ENCODE results near the gene ZNF777.

ZNF777 gene

GRCh38 chr7:149500910-149501309 is 40.0 kb upstream of the ZNF777 start:
- in situ Hi-C loops (cut with HindIII; ENCODE audit: low pct_ligation_motif_present, low sequenced_read_pairs), result no loop called here
- no peak for DNase-seq
- peaks cover 3% of the 10 kb centered on the region for H3K36me3 ChIP-seq (replicated peaks)
- no peak for TF ChIP-seq CTCF (IDR thresholded peaks at IDR 0.05; ENCODE audit: low read depth, low read length, missing control alignments)
- H3K27ac ChIP-seq, result no peak overlapping the region
- H3K4me3 ChIP-seq (ENCODE audit: low read depth, low read length), result no peak overlapping the region
- H3K27me3 ChIP-seq (replicated peaks), result no peaks in the 10 kb centered on the region

GRCh38 chr7:149500201-149500600 is 39.3 kb upstream of the ZNF777 start:
- DNase-seq, result no peak
- Histone ChIP-seq H3K36me3 (replicated peaks) (peaks cover 3% of the 10 kb centered on the region), H3K4me3 (ENCODE audit: low read depth, low read length) (no peak overlapping the region), H3K27ac (no peak overlapping the region), H3K27me3 (replicated peaks) (no peaks in the 10 kb centered on the region)
- in situ Hi-C loops (cut with HindIII; ENCODE audit: low pct_ligation_motif_present, low sequenced_read_pairs), result no loop called here
- no peak for TF ChIP-seq CTCF (IDR thresholded peaks at IDR 0.05; ENCODE audit: low read depth, low read length, missing control alignments)

GRCh38 chr7:149498811-149499210 is 37.9 kb upstream of the ZNF777 start:
- no peak overlapping the region for H3K27ac ChIP-seq
- DNase-seq, result no peak
- H3K4me3 ChIP-seq (ENCODE audit: low read depth, low read length), result no peak overlapping the region
- in situ Hi-C loops (cut with HindIII; ENCODE audit: low pct_ligation_motif_present, low sequenced_read_pairs), result no loop called here
- TF ChIP-seq CTCF (IDR thresholded peaks at IDR 0.05; ENCODE audit: low read depth, low read length, missing control alignments), result no peak
- peaks cover 5% of the 10 kb centered on the region for H3K36me3 ChIP-seq (replicated peaks)
- no peaks in the 10 kb centered on the region for H3K27me3 ChIP-seq (replicated peaks)

GRCh38 chr7:149497467-149498261 is 36.8 kb upstream of the ZNF777 start, which contains the start of gene ZNF746:
TSS of gene ZNF746 (minus strand) at chr7:149497809. CDS start at chr7:149497536, 273 bp downstream.
- in situ Hi-C loops (cut with HindIII; ENCODE audit: low pct_ligation_motif_present, low sequenced_read_pairs), result no loop called here
- peak; percentile 69 for DNase-seq
- Histone ChIP-seq H3K4me3 (ENCODE audit: low read depth, low read length) (peak within 1 kb of the TSS; percentile 76), H3K27ac (peak within 1 kb of the TSS; percentile 47), H3K36me3 (replicated peaks) (peaks cover 15% of the 10 kb centered on the region), H3K27me3 (replicated peaks) (no peaks in the 10 kb centered on the region)
- TF ChIP-seq CTCF (IDR thresholded peaks at IDR 0.05; ENCODE audit: low read depth, low read length, missing control alignments), result peak; percentile 58

- peaks cover 23% of the 10 kb centered on the region for H3K36me3 ChIP-seq (replicated peaks)
- in situ Hi-C loops (cut with HindIII; ENCODE audit: low pct_ligation_motif_present, low sequenced_read_pairs), result no loop called here
- TF ChIP-seq CTCF (IDR thresholded peaks at IDR 0.05; ENCODE audit: low read depth, low read length, missing control alignments), result no peak
- H3K27me3 ChIP-seq (replicated peaks), result no peaks in the 10 kb centered on the region
- DNase-seq, result peak; percentile 13
- H3K27ac ChIP-seq, result peak overlapping the region; percentile 47
- peak overlapping the region; percentile 76 for H3K4me3 ChIP-seq (ENCODE audit: low read depth, low read length)
These were observed 36.0 kb upstream of the ZNF777 start for GRCh38 chr7:149496642-149497391.

All from brain microvascular endothelial cell (primary cell).